Measurements from ENCODE around the gene OXCT1.

- TF ChIP-seq POLR2A (IDR thresholded peaks at IDR 0.05; ENCODE audit: low read depth, low read length), result no peak
- no peak for TF ChIP-seq POLR2AphosphoS5 (IDR thresholded peaks at IDR 0.05; ENCODE audit: low read depth, low read length)
Measured at GRCh38 chr5:41878173-41878572, 7.9 kb upstream of the OXCT1 start.
